ENCODE data around the gene ARHGAP23. TPM values are rescaled to one million over a fixed set of nuclear protein-coding genes. Genes with fewer than 3 reads are reported as not detected.

The ARHGAP23 gene
- total RNA-seq, 4 donors from 2014 or later: 2.6 to 119 (median 15.2) TPM

- Histone ChIP-seq H3K4me1 (peaks cover 0 to 26% of the 10 kb centered on the region in 2 donors), H3K27ac (peak overlapping the region; percentile 55 to 75), H3K27me3 (no peaks in the 10 kb centered on the region), H3K9me3 (no peaks in the 10 kb centered on the region), H3K4me3 (no peak overlapping the region), H3K36me3 (no peaks in the 10 kb centered on the region)
- peak in 1 of 2 donors; percentile 50 for DNase-seq
- TF ChIP-seq POLR2A (IDR thresholded peaks at IDR 0.05) (no peak), CTCF (IDR thresholded peaks at IDR 0.05) (no peak)
- intact Hi-C loops (cut with DNase I; ENCODE audit: low total_unique reads): no loop called here
Measured at GRCh38 chr17:38421171-38421841, 7.0 kb upstream of the ARHGAP23 start.

DNA sequence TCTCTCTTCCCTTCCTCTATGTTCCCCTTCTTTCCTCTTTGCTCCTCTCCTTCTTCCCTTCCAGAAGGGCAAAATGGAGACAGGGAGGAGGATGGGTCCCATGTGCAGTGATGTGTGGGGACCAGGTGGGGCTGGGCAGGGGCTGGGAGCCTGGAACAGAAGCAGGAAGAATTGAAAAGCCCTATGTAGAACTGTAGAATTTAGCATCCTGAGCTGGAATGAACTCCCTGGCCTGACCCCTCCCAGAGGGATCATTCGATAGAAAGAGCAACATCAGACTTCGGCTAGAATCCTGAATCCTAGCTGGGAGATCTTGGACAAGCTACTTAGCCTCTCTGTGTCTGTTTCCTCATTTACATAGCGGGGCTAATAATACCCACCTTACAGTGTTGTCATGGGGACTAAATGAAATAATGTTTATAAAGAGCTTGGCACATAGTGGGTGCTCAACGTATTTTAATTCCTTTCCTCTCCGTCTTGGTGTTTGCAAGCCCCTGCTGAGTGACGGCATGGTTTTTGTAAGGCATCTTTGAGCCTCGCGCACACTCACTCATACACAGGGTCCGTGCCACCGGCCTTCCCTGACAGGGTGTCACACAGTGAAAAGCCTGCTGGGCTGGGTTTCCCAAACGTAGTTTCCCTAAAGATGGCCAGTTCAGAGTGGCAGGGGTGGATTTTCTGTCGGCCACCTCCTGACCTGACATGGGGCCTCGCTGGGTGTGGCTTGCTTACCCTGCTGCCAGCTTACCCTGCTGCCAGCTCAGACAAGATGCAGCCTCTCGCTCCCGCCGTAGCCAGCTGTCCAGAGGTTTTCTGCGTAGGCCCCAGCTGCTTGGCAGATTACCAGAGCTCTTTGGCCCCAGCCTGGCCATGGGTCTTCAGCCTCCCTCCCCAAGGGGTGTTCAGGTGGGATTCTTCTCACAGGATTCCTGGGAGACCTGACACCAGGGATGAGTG, 6.1 kb upstream of the ARHGAP23 start:
- Histone ChIP-seq H3K27ac (peak overlapping the region; percentile 55 to 75), H3K9me3 (no peaks in the 10 kb centered on the region), H3K36me3 (no peaks in the 10 kb centered on the region), H3K27me3 (no peaks in the 10 kb centered on the region), H3K4me3 (no peak overlapping the region), H3K4me1 (peaks cover under 1 to 26% of the 10 kb centered on the region in 2 donors)
- no peak for DNase-seq
- TF ChIP-seq CTCF (IDR thresholded peaks at IDR 0.05) (no peak), POLR2A (IDR thresholded peaks at IDR 0.05) (no peak)
- intact Hi-C loops (cut with DNase I; ENCODE audit: low total_unique reads): no loop called here

DNA sequence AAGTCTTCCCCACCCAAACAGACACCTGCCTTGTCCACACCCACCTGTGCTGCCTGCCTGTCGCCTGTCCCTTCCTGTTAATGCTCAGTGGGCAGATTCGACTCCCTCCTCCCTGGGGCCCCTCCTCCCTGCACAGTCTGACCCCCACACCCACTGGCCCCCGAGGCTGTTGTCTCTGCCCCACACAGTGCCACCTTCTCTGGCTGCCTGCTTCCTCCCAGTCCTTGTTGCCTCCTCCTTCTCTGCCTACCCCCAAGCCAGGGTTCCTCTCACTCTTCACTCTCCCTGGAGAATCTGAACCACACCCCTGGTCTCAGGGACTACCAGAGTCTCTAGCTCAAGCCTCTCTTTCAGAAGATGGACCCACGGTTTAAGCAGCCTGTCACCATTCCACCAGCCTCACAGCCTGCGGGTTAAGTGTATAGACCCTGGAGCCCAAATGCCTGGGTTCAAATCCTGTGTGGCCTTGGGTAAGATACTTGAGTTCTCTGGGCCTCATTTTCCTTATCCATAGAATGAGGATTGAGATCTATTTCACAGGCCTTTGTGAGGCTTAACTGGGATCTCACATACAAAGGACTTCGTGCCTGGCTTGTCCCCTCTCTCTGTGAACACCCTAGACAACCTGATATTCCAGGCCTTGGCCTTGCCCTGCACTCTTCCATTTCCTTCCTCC, 3.8 kb upstream of the ARHGAP23 start:
- Histone ChIP-seq H3K36me3 (no peaks in the 10 kb centered on the region), H3K9me3 (no peaks in the 10 kb centered on the region), H3K27ac (peak overlapping the region; percentile 96 to 97), H3K4me1 (peaks cover 5 to 33% of the 10 kb centered on the region in 2 donors), H3K27me3 (no peaks in the 10 kb centered on the region), H3K4me3 (no peak overlapping the region)
- DNase-seq: no peak
- intact Hi-C loops (cut with DNase I; ENCODE audit: low total_unique reads): no loop called here
- TF ChIP-seq CTCF (IDR thresholded peaks at IDR 0.05): no peak
- TF ChIP-seq POLR2A (IDR thresholded peaks at IDR 0.05): no peak

GRCh38 chr17:38425031-38425430, 3.2 kb upstream of the ARHGAP23 start:
- Histone ChIP-seq H3K4me3 (no peak overlapping the region), H3K36me3 (no peaks in the 10 kb centered on the region), H3K27me3 (no peaks in the 10 kb centered on the region), H3K4me1 (peaks cover 5 to 30% of the 10 kb centered on the region in 2 donors), H3K9me3 (no peaks in the 10 kb centered on the region), H3K27ac (peak overlapping the region; percentile 96 to 97)
- no peak for DNase-seq
- TF ChIP-seq CTCF (IDR thresholded peaks at IDR 0.05) (no peak), POLR2A (IDR thresholded peaks at IDR 0.05) (no peak)
- intact Hi-C loops (cut with DNase I; ENCODE audit: low total_unique reads): no loop called here
